Neural cell (in vitro differentiated cells): ENCODE results near the gene PCDH17. TPM values are rescaled to one million over a fixed set of nuclear protein-coding genes. Genes with fewer than 3 reads are reported as not detected.

ENCODE experiments used
- H2AFZ ChIP-seq: fragments of 200-600, 300-800 bp; sonication (generic), shearing (Covaris generic); 2 replicates; pipeline ENCODE4 v1.6.0; 2014; ENCODE audit warnings: low read depth, mild to moderate bottlenecking, antibody characterized with exemption, low read length, moderate library complexity
- H3F3A ChIP-seq: fragments of 200-600 bp; shearing (Covaris generic); 2 replicates; pipeline ENCODE4 v1.6.1; 2016; ENCODE audit warnings: mild to moderate bottlenecking, moderate library complexity, mixed read lengths, antibody characterized with exemption, low read length; ENCODE audit not compliant: insufficient read depth, poor library complexity, severe bottlenecking
- H3K27ac ChIP-seq: fragments of 200-600, 300-800 bp; sonication (generic), shearing (Covaris generic); 2 replicates; pipeline ENCODE4 v1.5.1; 2014; ENCODE audit warnings: mild to moderate bottlenecking, low read length, moderate library complexity
- H3K27me3 ChIP-seq: fragments of 300-800, 200-600 bp; sonication (generic), shearing (Covaris generic); 2 replicates; pipeline ENCODE4 v1.6.0; 2014; ENCODE audit warnings: mild to moderate bottlenecking, low read depth, low read length, moderate library complexity; ENCODE audit not compliant: insufficient read depth
- H3K36me3 ChIP-seq: fragments of 300-800, 200-600 bp; sonication (generic), shearing (Covaris generic); 2 replicates; pipeline ENCODE4 v1.5.1; 2014; ENCODE audit warnings: mild to moderate bottlenecking, antibody characterized with exemption, low read length, moderate library complexity; ENCODE audit not compliant: insufficient read depth
- H3K4me2 ChIP-seq: fragments of 300-800, 200-600 bp; sonication (generic), shearing (Covaris generic); 2 replicates; pipeline ENCODE4 v1.6.0; 2014; ENCODE audit warnings: mild to moderate bottlenecking, low read length
- H3K4me3 ChIP-seq: fragments of 300-800, 200-600 bp; sonication (generic), shearing (Covaris generic); 2 replicates; pipeline ENCODE4 v1.5.1; 2014; ENCODE audit warnings: mild to moderate bottlenecking, low read length, moderate library complexity
- H3K79me2 ChIP-seq: fragments of 200-600 bp; shearing (Covaris generic); replicated peaks from 2 replicates; pipeline ENCODE4 v1.6.0; 2014; ENCODE audit warnings: mild to moderate bottlenecking, low read length, moderate library complexity; ENCODE audit not compliant: insufficient read depth
- H3K9ac ChIP-seq: fragments of 300-800, 200-600 bp; sonication (generic), shearing (Covaris generic); 2 replicates; pipeline ENCODE4 v1.6.1; 2016; ENCODE audit warnings: mild to moderate bottlenecking, low read length, mixed read lengths
- H3K9me2 ChIP-seq: fragments of 200-600 bp; shearing (Covaris generic); 2 replicates; pipeline ENCODE4 v1.6.1; 2016; ENCODE audit warnings: mild to moderate bottlenecking, low read length, mixed read lengths; ENCODE audit not compliant: insufficient read depth
- H3K9me3 ChIP-seq: fragments of 200-600, 300-800 bp; sonication (generic), shearing (Covaris generic); 2 replicates; pipeline ENCODE4 v1.6.1; 2016; ENCODE audit warnings: mild to moderate bottlenecking, mixed run types, low read length, moderate library complexity, mixed read lengths
- H4K20me1 ChIP-seq: fragments of 200-600 bp; shearing (Covaris generic); 2 replicates; pipeline ENCODE4 v1.6.1; 2016; ENCODE audit warnings: mild to moderate bottlenecking, mixed run types; ENCODE audit not compliant: insufficient read depth
- CTCF ChIP-seq: fragments of 450-650 bp; IDR thresholded peaks from 2 replicates; pipeline ENCODE4 v1.5.1; 2014; ENCODE audit warnings: antibody characterized with exemption, mild to moderate bottlenecking, moderate library complexity; ENCODE audit not compliant: poor library complexity, severe bottlenecking
- EP300 ChIP-seq: fragments of 450-650 bp; conservative IDR thresholded peaks from 2 replicates; pipeline ENCODE4 v1.6.1; 2014; ENCODE audit warnings: antibody characterized with exemption, mild to moderate bottlenecking, moderate library complexity; ENCODE audit not compliant: poor library complexity, severe bottlenecking
- EZH2 ChIP-seq: fragments of 200-600, 300-800 bp; shearing (Covaris generic), sonication (generic); IDR thresholded peaks from 2 replicates; pipeline ENCODE4 v1.6.1; 2014; ENCODE audit warnings: antibody characterized with exemption, low read length, borderline replicate concordance, mild to moderate bottlenecking; ENCODE audit not compliant: insufficient read depth, poor library complexity, severe bottlenecking
- MXI1 ChIP-seq: fragments of 450-650 bp; conservative IDR thresholded peaks from 2 replicates; pipeline ENCODE4 v1.6.1; 2014; ENCODE audit warnings: antibody characterized with exemption, mild to moderate bottlenecking; ENCODE audit not compliant: poor library complexity, severe bottlenecking
- POLR2AphosphoS5 ChIP-seq: IDR thresholded peaks from 2 replicates; pipeline ENCODE4 v1.6.1; 2012
- RAD21 ChIP-seq: fragments of 450-650 bp; conservative IDR thresholded peaks from 2 replicates; pipeline ENCODE4 v1.6.1; 2014; ENCODE audit warnings: antibody characterized with exemption, mild to moderate bottlenecking, moderate library complexity
- REST ChIP-seq: IDR thresholded peaks from 2 replicates; pipeline ENCODE4 v1.6.1; 2012; ENCODE audit warnings: borderline replicate concordance
- SMC3 ChIP-seq: fragments of 450-650 bp; conservative IDR thresholded peaks from 2 replicates; pipeline ENCODE4 v1.6.1; 2014; ENCODE audit warnings: antibody characterized with exemption, mild to moderate bottlenecking, moderate library complexity; ENCODE audit not compliant: poor library complexity
- TAF1 ChIP-seq: IDR thresholded peaks from 2 replicates; pipeline ENCODE4 v1.6.1; 2012; ENCODE audit warnings: low read depth
- polyA plus RNA-seq: library from polyadenylated mRNA; depleted of rRNA; stranded (reverse); fragments of >200 nt; gene quantifications from 2 replicates; pipeline ENCODE4 v1.2.3, GENCODE V29; 2014

The PCDH17 gene
- polyA plus RNA-seq, 1 donor from 2014 or later = 6.5 TPM

- H3K4me3 ChIP-seq = peak overlapping the region; percentile 55
- H2AFZ ChIP-seq = no peak overlapping the region
- H3K27ac ChIP-seq = no peak overlapping the region
- peaks cover 12% of the 10 kb centered on the region for H3K9me3 ChIP-seq
- no peak overlapping the region for H3K9ac ChIP-seq
- no peak overlapping the region for H3K4me2 ChIP-seq
- H3K27me3 ChIP-seq = peaks cover 8% of the 10 kb centered on the region
- H3K36me3 ChIP-seq = no peaks in the 10 kb centered on the region
- H3F3A ChIP-seq = no peaks in the 10 kb centered on the region
- no peaks in the 10 kb centered on the region for H3K9me2 ChIP-seq
- TF ChIP-seq POLR2AphosphoS5 (no peak), MXI1 (no peak), RAD21 (no peak), TAF1 (no peak), EZH2 (no peak), EP300 (no peak), REST (no peak), SMC3 (no peak), CTCF (no peak)
- no peaks in the 10 kb centered on the region for H4K20me1 ChIP-seq
- peaks cover 19% of the 10 kb centered on the region for H3K79me2 ChIP-seq
Measured at GRCh38 chr13:57633950-57634838, 2.6 kb downstream of the PCDH17 start.

- H3K36me3 ChIP-seq = no peaks in the 10 kb centered on the region
- H3K9me3 ChIP-seq = peaks cover 12% of the 10 kb centered on the region
- peak overlapping the region; percentile 55 for H3K4me3 ChIP-seq
- TF ChIP-seq REST (no peak), MXI1 (no peak), CTCF (no peak), RAD21 (no peak), EP300 (no peak), TAF1 (no peak), POLR2AphosphoS5 (no peak), SMC3 (no peak), EZH2 (no peak)
- no peak overlapping the region for H3K4me2 ChIP-seq
- H2AFZ ChIP-seq = no peak overlapping the region
- H3K9me2 ChIP-seq = no peaks in the 10 kb centered on the region
- no peaks in the 10 kb centered on the region for H3F3A ChIP-seq
- peaks cover 8% of the 10 kb centered on the region for H3K27me3 ChIP-seq
- no peak overlapping the region for H3K9ac ChIP-seq
- H3K79me2 ChIP-seq = peaks cover 19% of the 10 kb centered on the region
- no peaks in the 10 kb centered on the region for H4K20me1 ChIP-seq
- no peak overlapping the region for H3K27ac ChIP-seq
Measured at GRCh38 chr13:57634839-57635165, 3.3 kb downstream of the PCDH17 start.
